K562 (cell line): ENCODE measurements around the gene TSC1. TPM values are rescaled to one million over a fixed set of nuclear protein-coding genes. Genes with fewer than 3 reads are reported as not detected.

Source experiments
- ATAC-seq: fragments of 200-7000 bp; cut with Tn5 transposase; 3 replicates; pipeline ENCODE4 v1.9.1; 2020; ENCODE audit warnings: moderate library complexity
- BruUV-seq: library from RNA; stranded (reverse); fragments of 400-500 nt; replicated peaks from 2 replicates; lab custom pipeline; 2021; lab: Mats Ljungman, UMichigan
- CTCF ChIA-PET: fragments of 300-600 bp; formaldehyde crosslinking; extraction: SDS; loops from one replicate; lab custom pipeline; 2021; ENCODE audit warnings: low intra/inter-chr PET ratio; lab: Yijun Ruan, JAX
- POLR2A ChIA-PET: fragments of 300-600, 350-650 bp; sonication (Branson Sonifier 250); formaldehyde crosslinking; extraction: SDS; loops from one replicate; lab custom pipeline; 2021; ENCODE audit warnings: antibody characterized with exemption, inconsistent platforms; lab: Yijun Ruan, JAX
- DNase-seq, 4 experiments: peaks; one replicate each; pipeline versions ENCODE4 v3.0.0 to v3.0.0-alpha.2; 2011 to 2018; ENCODE audit warnings: low spot score in 3 of 4, mixed read lengths in 3 of 4; ENCODE audit errors: extremely low read depth in 1 of 4
- FAIRE-seq: peaks from 2 replicates; lab custom pipeline; 2011; peaks lifted over from hg19 to GRCh38; lab: Jason Lieb, UNC
- H2AFZ ChIP-seq: 2 replicates; pipeline ENCODE4 v1.6.0; 2011; ENCODE audit warnings: low read depth, low read length, control low read depth, inconsistent platforms
- H3K27ac ChIP-seq: fragments of 200-600 bp; 3 replicates; pipeline ENCODE4 v1.8.0; 2011; ENCODE audit warnings: low read depth, mild to moderate bottlenecking, control low read depth, inconsistent platforms, low read length, moderate library complexity, mixed read lengths; ENCODE audit errors: extremely low read depth
- H3K27me3 ChIP-seq, 2 experiments: fragments of 300-600 bp in 1 of 2; 2 replicates in 1 of 2; 3 replicates in 1 of 2; pipeline versions ENCODE4 v1.6.0 to v1.8.0; 2011; ENCODE audit warnings: inconsistent platforms in 2 of 2, low read length in 2 of 2, mild to moderate bottlenecking in 1 of 2, mixed read lengths in 1 of 2, moderate library complexity in 1 of 2; ENCODE audit not compliant: control insufficient read depth in 2 of 2, insufficient read depth in 2 of 2
- H3K36me3 ChIP-seq: fragments of 300-600 bp; 3 replicates; pipeline ENCODE4 v1.8.0; 2011; ENCODE audit warnings: mild to moderate bottlenecking, low read length, inconsistent platforms; ENCODE audit not compliant: control insufficient read depth, insufficient read depth
- H3K4me1 ChIP-seq, 2 experiments: fragments of 200-600 bp in 1 of 2; replicated peaks in 1 of 2; 2 replicates in 1 of 2; 3 replicates in 1 of 2; pipeline versions ENCODE4 v1.5.1 to v1.8.0; 2011; ENCODE audit warnings: inconsistent platforms in 2 of 2, low read length in 2 of 2, mild to moderate bottlenecking in 1 of 2, mixed read lengths in 1 of 2, moderate library complexity in 1 of 2; ENCODE audit not compliant: control insufficient read depth in 2 of 2, insufficient read depth in 2 of 2
- H3K4me2 ChIP-seq: 2 replicates; pipeline ENCODE4 v1.6.1; 2011; ENCODE audit warnings: low read length, control low read depth, inconsistent platforms, mixed read lengths; ENCODE audit not compliant: insufficient read depth
- H3K4me3 ChIP-seq: fragments of 200-600 bp; sonication (generic), shearing (Covaris generic); 2 replicates; pipeline ENCODE4 v1.5.1; 2016; ENCODE audit warnings: control low read depth, inconsistent platforms
- H3K79me2 ChIP-seq: fragments of 200-600 bp; 3 replicates; pipeline ENCODE4 v1.8.0; 2011; ENCODE audit warnings: low read length, inconsistent platforms; ENCODE audit not compliant: control insufficient read depth, insufficient read depth
- H3K9ac ChIP-seq, 2 experiments: 2 replicates each; pipeline versions ENCODE4 v1.6.0 to v1.6.1; 2011; ENCODE audit warnings: low read depth in 2 of 2, low read length in 2 of 2, control low read depth in 1 of 2, inconsistent platforms in 1 of 2, mild to moderate bottlenecking in 1 of 2, mixed read lengths in 1 of 2; ENCODE audit not compliant: insufficient read depth in 1 of 2
- H3K9me1 ChIP-seq: one replicate; pipeline ENCODE4 v1.6.0; 2011; ENCODE audit warnings: inconsistent platforms, mild to moderate bottlenecking, low read length, moderate library complexity; ENCODE audit not compliant: control insufficient read depth, insufficient read depth
- H3K9me3 ChIP-seq: replicated peaks from 2 replicates; pipeline ENCODE4 v1.5.1; 2011; ENCODE audit warnings: low read depth, low read length, inconsistent platforms; ENCODE audit not compliant: control insufficient read depth, insufficient read depth
- H4K20me1 ChIP-seq: replicated peaks from 2 replicates; pipeline ENCODE4 v1.6.1; 2011; ENCODE audit warnings: low read length, inconsistent platforms, mixed read lengths; ENCODE audit not compliant: control insufficient read depth, insufficient read depth
- BDP1 ChIP-seq: IDR thresholded peaks from 3 replicates; pipeline ENCODE4 v1.6.1; 2011; ENCODE audit not compliant: insufficient read length, insufficient read depth
- FOXJ2 ChIP-seq: fragments of 200-800 bp; sonication (Bioruptor generic); IDR thresholded peaks from 2 replicates; pipeline ENCODE4 v1.6.1; 2016; ENCODE audit warnings: missing genetic modification characterization, missing compliant biosample characterization
- NR1H2 ChIP-seq: sonication (generic); formaldehyde crosslinking; IDR thresholded peaks from 2 replicates; pipeline ENCODE4 v1.4.0; 2020; ENCODE audit warnings: mild to moderate bottlenecking, missing genetic modification reagents
- RBM17 ChIP-seq: fragments of 200-400 bp; formaldehyde crosslinking; IDR thresholded peaks from 2 replicates; pipeline ENCODE4 v1.6.1; 2017; ENCODE audit warnings: low read depth, mild to moderate bottlenecking, low read length, borderline replicate concordance
- SUPT5H ChIP-seq: fragments of 450-650 bp; IDR thresholded peaks from 2 replicates; pipeline ENCODE4 v1.6.1; 2016
- TCF7L2 ChIP-seq: fragments of 150-350 bp; IDR thresholded peaks from 2 replicates; pipeline ENCODE4 v1.6.1; 2016; ENCODE audit warnings: low read depth, mild to moderate bottlenecking, low read length, moderate library complexity
- TRIM24 ChIP-seq, 2 experiments: fragments of 450-650 bp; IDR thresholded peaks; 2 replicates each; pipeline ENCODE4 v1.6.1; 2016
- ZBED1 ChIP-seq: IDR thresholded peaks from 2 replicates; pipeline ENCODE4 v1.6.1; 2014
- ZNF507 ChIP-seq: conservative IDR thresholded peaks from 2 replicates; pipeline ENCODE4 v1.6.1; 2017; ENCODE audit warnings: missing genetic modification characterization, missing compliant biosample characterization
- WGBS: fragments of 100-300 bp; shearing (Covaris generic); methylation state at CpG from one replicate; pipeline ENCODE4 v1.1.6; 2016; ENCODE audit warnings: low coverage, mixed read lengths; ENCODE audit not compliant: insufficient coverage; ENCODE audit errors: missing lambda C conversion rate; 5-methylcytosine and 5-hydroxymethylcytosine counted together
- in situ Hi-C: fragments of 300-500 bp; cut with MboI; formaldehyde crosslinking; loops from 4 replicates; pipeline ENCODE4 v1.15.0; 2018; ENCODE audit warnings: inconsistent platforms, mixed read lengths
- intact Hi-C: fragments of 100-400 bp; cut with micrococcal nuclease; formaldehyde crosslinking; loops from 2 replicates; pipeline ENCODE4 v1.14.2; 2022
- polyA plus RNA-seq, 8 experiments: library from polyadenylated mRNA; depleted of rRNA in 4 of 8; stranded (reverse) in 5 of 8; unstranded in 3 of 8; fragments of >200 nt; fragmentation: Nextera tagmentation in 2 of 8; fragmentation: Illumina TruSeq in 1 of 8; extraction: Ambion mirVana in 2 of 8; extraction: Trizol in 1 of 8; gene quantifications; 2 replicates each; pipeline versions ENCODE4 v1.2.1 to v1.2.3, GENCODE V29; 2011 to 2014; ENCODE audit warnings: inconsistent platforms in 1 of 8, missing spikeins in 1 of 8
- total RNA-seq, 7 experiments: library from RNA; depleted of rRNA in 6 of 7; stranded (reverse); fragments of >200 nt in 6 of 7; fragmentation: Illumina TruSeq in 2 of 7; extraction: Trizol in 2 of 7; gene quantifications; 2 replicates each; pipeline versions ENCODE4 v1.2.1 to v1.2.3, GENCODE V29; 2011 to 2021; ENCODE audit warnings: low replicate concordance in 1 of 7
- TF ChIP-seq, protein P1 (sequence below), 2 experiments: fragments of 200-800 bp in 1 of 2; sonication (Bioruptor generic) in 1 of 2; sonication (generic) in 1 of 2; formaldehyde crosslinking in 1 of 2; IDR thresholded peaks in 1 of 2; conservative IDR thresholded peaks in 1 of 2; 2 replicates each; pipeline versions ENCODE4 v1.5.0 to v1.6.1; 2016 to 2020; ENCODE audit warnings: missing compliant biosample characterization in 1 of 2, missing genetic modification characterization in 1 of 2, missing genetic modification reagents in 1 of 2
- TF ChIP-seq, protein P2 (sequence below), 2 experiments: fragments of 450-650 bp in 1 of 2; sonication (generic) in 1 of 2; formaldehyde crosslinking; conservative IDR thresholded peaks; 2 replicates each; pipeline versions ENCODE4 v1.4.0 to v1.8.1; 2020 to 2022; ENCODE audit warnings: mild to moderate bottlenecking in 1 of 2, missing genetic modification reagents in 1 of 2
- TF ChIP-seq, protein P3 (sequence below): fragments of 450-650 bp; IDR thresholded peaks from 2 replicates; pipeline ENCODE4 v1.6.1; 2016; ENCODE audit warnings: mild to moderate bottlenecking
- TF ChIP-seq, protein P4 (sequence below): fragments of 450-650 bp; formaldehyde crosslinking; IDR thresholded peaks from 2 replicates; pipeline ENCODE4 v1.4.0; 2022; ENCODE audit warnings: missing genetic modification characterization
- TF ChIP-seq, protein P5 (sequence below): fragments of 250-450 bp; sonication (Bioruptor Pico); IDR thresholded peaks from 2 replicates; pipeline ENCODE4 v1.5.0; 2022; ENCODE audit warnings: mild to moderate bottlenecking

TSC1 gene
- total and polyA plus RNA-seq, 9 of the 15 experiments (the other 6 are each of a cell fraction or from before 2014, with no cell fraction given), result 6.9 to 37.6 (median 18.6) TPM

DNA sequence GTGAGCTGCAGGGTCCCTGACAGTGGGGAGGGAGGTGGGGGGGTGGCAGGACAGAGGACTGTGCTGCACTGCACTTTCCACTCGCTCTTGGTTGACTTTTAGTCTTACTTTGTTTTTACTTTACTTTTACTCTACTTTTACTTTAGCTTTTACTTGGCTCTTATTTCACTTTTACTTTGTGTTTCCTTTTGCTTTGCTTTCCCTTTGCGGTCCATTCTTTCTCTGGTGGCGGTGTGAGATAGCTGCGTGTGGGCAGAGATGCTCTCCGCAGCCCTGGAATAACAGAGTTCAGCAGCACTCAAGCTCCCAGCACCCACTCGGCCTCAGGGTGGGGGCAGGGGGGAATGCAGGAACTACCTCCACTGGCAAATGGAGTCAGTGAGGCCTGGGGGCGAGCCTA, 71.0 kb downstream of the TSC1 start (continued):
- TF ChIP-seq, protein P1, sequence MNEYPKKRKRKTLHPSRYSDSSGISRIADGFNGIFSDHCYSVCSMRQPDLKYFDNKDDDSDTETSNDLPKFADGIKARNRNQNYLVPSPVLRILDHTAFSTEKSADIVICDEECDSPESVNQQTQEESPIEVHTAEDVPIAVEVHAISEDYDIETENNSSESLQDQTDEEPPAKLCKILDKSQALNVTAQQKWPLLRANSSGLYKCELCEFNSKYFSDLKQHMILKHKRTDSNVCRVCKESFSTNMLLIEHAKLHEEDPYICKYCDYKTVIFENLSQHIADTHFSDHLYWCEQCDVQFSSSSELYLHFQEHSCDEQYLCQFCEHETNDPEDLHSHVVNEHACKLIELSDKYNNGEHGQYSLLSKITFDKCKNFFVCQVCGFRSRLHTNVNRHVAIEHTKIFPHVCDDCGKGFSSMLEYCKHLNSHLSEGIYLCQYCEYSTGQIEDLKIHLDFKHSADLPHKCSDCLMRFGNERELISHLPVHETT (CRISPR knock-in tag; conservative IDR thresholded peaks at IDR 0.05 in 1 of 2, IDR thresholded peaks at IDR 0.05 in 1 of 2), result no peak
- TF ChIP-seq, protein P2, sequence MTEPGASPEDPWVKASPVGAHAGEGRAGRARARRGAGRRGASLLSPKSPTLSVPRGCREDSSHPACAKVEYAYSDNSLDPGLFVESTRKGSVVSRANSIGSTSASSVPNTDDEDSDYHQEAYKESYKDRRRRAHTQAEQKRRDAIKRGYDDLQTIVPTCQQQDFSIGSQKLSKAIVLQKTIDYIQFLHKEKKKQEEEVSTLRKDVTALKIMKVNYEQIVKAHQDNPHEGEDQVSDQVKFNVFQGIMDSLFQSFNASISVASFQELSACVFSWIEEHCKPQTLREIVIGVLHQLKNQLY (CRISPR knock-in tag; conservative IDR thresholded peaks at IDR 0.05), result no peak
- TF ChIP-seq FOXJ2 (tag), result no peak
- TF ChIP-seq, protein P3, sequence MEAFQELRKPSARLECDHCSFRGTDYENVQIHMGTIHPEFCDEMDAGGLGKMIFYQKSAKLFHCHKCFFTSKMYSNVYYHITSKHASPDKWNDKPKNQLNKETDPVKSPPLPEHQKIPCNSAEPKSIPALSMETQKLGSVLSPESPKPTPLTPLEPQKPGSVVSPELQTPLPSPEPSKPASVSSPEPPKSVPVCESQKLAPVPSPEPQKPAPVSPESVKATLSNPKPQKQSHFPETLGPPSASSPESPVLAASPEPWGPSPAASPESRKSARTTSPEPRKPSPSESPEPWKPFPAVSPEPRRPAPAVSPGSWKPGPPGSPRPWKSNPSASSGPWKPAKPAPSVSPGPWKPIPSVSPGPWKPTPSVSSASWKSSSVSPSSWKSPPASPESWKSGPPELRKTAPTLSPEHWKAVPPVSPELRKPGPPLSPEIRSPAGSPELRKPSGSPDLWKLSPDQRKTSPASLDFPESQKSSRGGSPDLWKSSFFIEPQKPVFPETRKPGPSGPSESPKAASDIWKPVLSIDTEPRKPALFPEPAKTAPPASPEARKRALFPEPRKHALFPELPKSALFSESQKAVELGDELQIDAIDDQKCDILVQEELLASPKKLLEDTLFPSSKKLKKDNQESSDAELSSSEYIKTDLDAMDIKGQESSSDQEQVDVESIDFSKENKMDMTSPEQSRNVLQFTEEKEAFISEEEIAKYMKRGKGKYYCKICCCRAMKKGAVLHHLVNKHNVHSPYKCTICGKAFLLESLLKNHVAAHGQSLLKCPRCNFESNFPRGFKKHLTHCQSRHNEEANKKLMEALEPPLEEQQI, result no peak

DNA sequence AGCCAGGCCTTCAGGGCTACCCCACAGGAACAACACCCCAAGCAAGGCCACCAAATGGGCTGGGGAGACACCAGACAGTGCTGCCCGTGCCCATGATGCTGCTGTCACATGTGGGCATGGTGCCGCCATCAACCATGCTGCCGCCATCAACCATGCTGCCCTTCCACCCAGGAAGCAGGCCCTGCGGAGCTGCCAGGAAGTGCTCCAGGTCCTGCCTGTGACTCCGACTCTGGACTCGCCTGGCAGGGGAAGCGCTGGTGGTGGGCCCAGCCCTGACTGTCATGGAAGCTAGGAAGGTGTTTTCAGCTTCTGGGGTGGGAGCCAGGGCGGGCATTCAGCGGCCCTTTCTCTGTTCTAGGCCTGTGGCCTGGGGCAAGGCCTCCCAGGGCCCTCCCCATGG, 75.2 kb downstream of the TSC1 start:
- POLR2A ChIA-PET, result interaction anchor here (0.6 kb wide), 2 partner anchors 41 to 580 kb away, joined by 3 to 5 read pairs; no protein-coding TSS in a partner anchor
- BruUV-seq, result no TSS peak
- TF ChIP-seq TRIM24 (IDR thresholded peaks at IDR 0.05) (no peak), SUPT5H (no peak), ZBED1 (no peak), ZNF507 (tag) (no peak), RBM17 (no peak), BDP1 (no peak), NR1H2 (CRISPR knock-in tag) (no peak), TCF7L2 (no peak)
- TF ChIP-seq, protein P4, sequence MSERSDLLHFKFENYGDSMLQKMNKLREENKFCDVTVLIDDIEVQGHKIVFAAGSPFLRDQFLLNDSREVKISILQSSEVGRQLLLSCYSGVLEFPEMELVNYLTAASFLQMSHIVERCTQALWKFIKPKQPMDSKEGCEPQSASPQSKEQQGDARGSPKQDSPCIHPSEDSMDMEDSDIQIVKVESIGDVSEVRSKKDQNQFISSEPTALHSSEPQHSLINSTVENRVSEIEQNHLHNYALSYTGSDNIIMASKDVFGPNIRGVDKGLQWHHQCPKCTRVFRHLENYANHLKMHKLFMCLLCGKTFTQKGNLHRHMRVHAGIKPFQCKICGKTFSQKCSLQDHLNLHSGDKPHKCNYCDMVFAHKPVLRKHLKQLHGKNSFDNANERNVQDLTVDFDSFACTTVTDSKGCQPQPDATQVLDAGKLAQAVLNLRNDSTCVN (CRISPR knock-in tag), result no peak
- TF ChIP-seq, protein P5, sequence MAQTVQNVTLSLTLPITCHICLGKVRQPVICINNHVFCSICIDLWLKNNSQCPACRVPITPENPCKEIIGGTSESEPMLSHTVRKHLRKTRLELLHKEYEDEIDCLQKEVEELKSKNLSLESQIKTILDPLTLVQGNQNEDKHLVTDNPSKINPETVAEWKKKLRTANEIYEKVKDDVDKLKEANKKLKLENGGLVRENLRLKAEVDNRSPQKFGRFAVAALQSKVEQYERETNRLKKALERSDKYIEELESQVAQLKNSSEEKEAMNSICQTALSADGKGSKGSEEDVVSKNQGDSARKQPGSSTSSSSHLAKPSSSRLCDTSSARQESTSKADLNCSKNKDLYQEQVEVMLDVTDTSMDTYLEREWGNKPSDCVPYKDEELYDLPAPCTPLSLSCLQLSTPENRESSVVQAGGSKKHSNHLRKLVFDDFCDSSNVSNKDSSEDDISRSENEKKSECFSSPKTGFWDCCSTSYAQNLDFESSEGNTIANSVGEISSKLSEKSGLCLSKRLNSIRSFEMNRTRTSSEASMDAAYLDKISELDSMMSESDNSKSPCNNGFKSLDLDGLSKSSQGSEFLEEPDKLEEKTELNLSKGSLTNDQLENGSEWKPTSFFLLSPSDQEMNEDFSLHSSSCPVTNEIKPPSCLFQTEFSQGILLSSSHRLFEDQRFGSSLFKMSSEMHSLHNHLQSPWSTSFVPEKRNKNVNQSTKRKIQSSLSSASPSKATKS, result no peak

More for the DNA sequence above, 75.2 kb downstream of the TSC1 start:
- Histone ChIP-seq H2AFZ (no peak overlapping the region), H3K4me2 (no peak overlapping the region), H3K79me2 (no peaks in the 10 kb centered on the region), H3K9me1 (no peaks in the 10 kb centered on the region), H3K27me3 (peaks cover 43 to 80% of the 10 kb centered on the region in 2 experiments), H4K20me1 (no peaks in the 10 kb centered on the region; the same call in 1 of the 2 replicates), H3K36me3 (no peaks in the 10 kb centered on the region), H3K9me3 (no peaks in the 10 kb centered on the region), H3K9ac (no peak overlapping the region), H3K27ac (no peak overlapping the region), H3K4me1 (peaks cover 0 to 3% of the 10 kb centered on the region in 2 experiments; a peak in 2 of 5 replicates), H3K4me3 (no peak overlapping the region)
- FAIRE-seq, result no peak
- 1% methylated on average over 9 of the region's 9 CpGs for WGBS
- in situ Hi-C loops (no loop called here), intact Hi-C loops (no loop called here)
- CTCF ChIA-PET, result no interaction called here
- ATAC-seq, result no peak
- DNase-seq, result no peak
